ENCODE results near the gene POLR2B.

Gene POLR2B

DNA sequence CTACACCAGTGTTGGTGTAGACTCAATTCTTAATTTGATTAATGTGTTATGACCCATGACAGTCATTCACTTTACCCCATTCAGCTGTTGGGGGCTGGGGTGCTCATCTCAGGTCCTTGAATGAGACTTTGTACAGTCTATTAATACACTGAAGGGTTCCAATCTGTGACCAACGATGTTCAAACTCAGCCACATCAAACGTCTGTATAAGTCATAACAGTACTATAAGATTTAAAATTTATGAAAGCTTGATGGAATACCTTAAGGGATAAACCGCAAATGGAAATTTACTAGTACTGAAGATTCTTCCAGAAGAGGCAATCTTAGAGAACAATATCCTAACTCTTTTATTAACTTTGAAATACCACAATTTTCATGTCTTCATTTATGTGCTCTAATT is 37.3 kb upstream of the POLR2B start:
- TF ChIP-seq, protein P1, sequence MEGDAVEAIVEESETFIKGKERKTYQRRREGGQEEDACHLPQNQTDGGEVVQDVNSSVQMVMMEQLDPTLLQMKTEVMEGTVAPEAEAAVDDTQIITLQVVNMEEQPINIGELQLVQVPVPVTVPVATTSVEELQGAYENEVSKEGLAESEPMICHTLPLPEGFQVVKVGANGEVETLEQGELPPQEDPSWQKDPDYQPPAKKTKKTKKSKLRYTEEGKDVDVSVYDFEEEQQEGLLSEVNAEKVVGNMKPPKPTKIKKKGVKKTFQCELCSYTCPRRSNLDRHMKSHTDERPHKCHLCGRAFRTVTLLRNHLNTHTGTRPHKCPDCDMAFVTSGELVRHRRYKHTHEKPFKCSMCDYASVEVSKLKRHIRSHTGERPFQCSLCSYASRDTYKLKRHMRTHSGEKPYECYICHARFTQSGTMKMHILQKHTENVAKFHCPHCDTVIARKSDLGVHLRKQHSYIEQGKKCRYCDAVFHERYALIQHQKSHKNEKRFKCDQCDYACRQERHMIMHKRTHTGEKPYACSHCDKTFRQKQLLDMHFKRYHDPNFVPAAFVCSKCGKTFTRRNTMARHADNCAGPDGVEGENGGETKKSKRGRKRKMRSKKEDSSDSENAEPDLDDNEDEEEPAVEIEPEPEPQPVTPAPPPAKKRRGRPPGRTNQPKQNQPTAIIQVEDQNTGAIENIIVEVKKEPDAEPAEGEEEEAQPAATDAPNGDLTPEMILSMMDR (IDR thresholded peaks at IDR 0.05; ENCODE audit: borderline replicate concordance, control extremely low read depth, extremely low read depth, insufficient read depth, missing control alignments) = no peak
- in situ Hi-C loops (cut with MboI; ENCODE audit: low sequenced_read_pairs, unreplicated experiment) = no loop called here

DNA sequence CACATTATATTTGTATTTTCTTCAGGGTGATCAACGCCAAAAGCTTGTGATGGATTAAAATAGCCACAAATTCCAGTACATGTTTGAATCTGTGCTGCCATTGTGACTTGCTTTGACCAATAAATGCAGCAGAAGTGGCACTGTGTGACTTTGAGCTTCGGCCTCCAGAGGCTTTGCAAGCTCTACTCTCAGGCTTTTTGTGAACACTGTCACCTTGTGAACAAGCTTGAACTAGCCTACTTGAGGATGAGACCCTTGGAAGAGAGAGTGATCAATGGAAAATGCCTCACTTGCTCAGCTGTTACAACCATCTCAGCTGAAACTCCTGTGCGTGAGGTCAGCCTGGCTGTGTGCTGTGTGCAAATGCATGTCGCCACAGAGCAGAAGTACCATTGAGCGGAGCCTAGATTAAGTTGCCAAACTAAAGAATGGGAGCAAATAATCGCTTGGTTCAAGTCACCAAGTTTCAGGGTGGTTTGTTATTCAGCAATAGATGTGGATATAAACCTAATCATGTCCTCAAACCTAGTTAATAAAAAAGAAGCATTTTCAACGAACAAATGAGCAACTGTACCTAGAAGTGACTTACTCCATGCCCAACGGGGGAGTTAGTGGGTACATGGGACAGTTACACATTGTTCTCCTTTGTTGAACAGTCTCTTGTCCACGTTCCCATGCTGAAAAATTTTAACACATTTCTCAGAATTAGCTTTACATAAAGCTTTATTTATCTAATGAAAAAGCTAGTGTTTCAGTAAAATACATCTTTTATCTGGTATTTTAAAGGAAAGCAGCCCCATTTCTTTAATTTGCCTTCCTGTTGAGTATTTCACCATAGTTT is 24.8 kb upstream of the POLR2B start:
- TF ChIP-seq, protein P1 (IDR thresholded peaks at IDR 0.05; ENCODE audit: borderline replicate concordance, control extremely low read depth, extremely low read depth, insufficient read depth, missing control alignments) = no peak
- no peak for DNase-seq (ENCODE audit: low spot score)
- in situ Hi-C loops (cut with MboI; ENCODE audit: low sequenced_read_pairs, unreplicated experiment) = no loop called here

More for the DNA sequence above, 37.3 kb upstream of the POLR2B start:
- DNase-seq (ENCODE audit: low spot score) = no peak

DNA sequence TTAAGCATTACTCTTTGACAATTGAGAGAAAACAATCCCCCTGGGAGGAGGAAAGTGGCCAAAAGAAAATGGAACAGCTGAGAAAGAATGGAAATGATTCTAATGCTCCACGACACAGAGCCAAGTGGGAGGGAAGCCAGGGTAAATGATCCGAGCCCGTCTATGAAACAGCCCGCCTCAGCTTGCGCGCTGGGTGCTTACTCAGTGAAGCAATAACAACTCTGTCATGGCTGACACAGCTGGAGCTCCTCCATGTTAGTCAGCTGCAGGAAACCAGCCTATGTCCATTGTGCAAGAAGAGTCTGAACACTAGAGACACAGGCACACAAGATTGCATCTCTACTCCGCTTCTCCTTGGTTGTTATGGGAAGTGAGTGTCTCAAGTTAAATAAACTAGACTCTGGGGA is 20.6 kb upstream of the POLR2B start:
- in situ Hi-C loops (cut with MboI; ENCODE audit: low sequenced_read_pairs, unreplicated experiment) = no loop called here
- TF ChIP-seq, protein P1 (IDR thresholded peaks at IDR 0.05; ENCODE audit: borderline replicate concordance, control extremely low read depth, extremely low read depth, insufficient read depth, missing control alignments) = no peak
- no peak for DNase-seq (ENCODE audit: low spot score)

DNA sequence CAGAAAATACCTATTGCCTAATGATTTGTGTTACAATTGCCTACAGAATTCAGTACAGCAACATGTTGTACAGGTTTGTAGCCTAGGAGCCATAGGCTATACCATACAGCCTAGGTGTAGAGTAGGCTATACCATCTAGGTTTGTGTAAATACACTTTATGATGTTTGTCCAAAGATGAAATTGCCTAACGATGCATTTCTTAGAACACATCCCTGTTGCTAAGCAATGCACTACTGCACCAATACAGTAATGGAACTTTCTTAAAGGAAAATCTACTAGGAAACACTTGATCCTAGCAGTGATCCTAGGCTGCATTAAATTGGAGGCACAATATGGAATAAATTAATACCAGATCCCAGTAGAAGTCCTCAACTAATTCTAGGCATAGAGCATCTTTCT is 19.6 kb upstream of the POLR2B start:
- in situ Hi-C loops (cut with MboI; ENCODE audit: low sequenced_read_pairs, unreplicated experiment) = no loop called here
- TF ChIP-seq, protein P1 (IDR thresholded peaks at IDR 0.05; ENCODE audit: borderline replicate concordance, control extremely low read depth, extremely low read depth, insufficient read depth, missing control alignments) = no peak
- no peak for DNase-seq (ENCODE audit: low spot score)

DNA sequence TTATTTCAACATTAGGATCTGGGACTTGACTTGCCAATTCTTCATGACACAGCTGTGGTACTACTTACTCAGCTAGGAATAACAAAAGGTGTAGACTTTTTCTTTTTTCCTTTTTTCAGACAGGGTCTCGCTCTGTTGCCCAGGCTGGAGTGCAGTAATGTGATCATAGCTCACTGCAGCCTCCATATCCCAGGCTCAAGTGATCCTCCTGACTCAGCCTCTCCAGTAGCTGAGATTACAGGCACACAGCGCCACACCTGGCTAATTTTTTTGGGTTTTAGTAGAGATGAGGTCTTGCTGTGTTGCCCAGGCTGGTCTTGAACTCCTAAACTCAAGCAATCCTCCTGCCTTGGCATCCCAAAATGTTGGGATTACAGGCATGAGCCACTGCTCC is 17.6 kb upstream of the POLR2B start:
- in situ Hi-C loops (cut with MboI; ENCODE audit: low sequenced_read_pairs, unreplicated experiment) = no loop called here
- TF ChIP-seq, protein P1 (IDR thresholded peaks at IDR 0.05; ENCODE audit: borderline replicate concordance, control extremely low read depth, extremely low read depth, insufficient read depth, missing control alignments) = no peak

DNA sequence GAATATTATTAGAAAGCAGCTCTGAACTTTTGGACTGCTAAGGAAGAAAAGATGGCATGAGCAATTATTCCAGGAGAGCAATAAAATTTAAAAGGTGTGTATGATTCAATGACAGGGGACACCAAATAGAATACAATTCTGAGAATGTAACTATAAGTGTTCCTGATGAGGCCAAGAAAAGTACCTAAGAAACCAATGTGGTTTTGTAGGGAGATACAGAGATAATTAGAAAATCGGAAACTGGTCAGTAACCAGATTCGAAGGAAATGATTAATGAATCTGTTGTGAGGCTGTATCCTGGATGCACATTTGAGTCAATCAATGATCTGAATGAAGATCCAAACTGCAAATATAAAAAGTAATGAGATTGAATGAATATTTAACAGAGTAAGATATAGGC is 7.3 kb upstream of the POLR2B start:
- no peak for DNase-seq (ENCODE audit: low spot score)
- in situ Hi-C loops (cut with MboI; ENCODE audit: low sequenced_read_pairs, unreplicated experiment) = no loop called here
- TF ChIP-seq, protein P1 (IDR thresholded peaks at IDR 0.05; ENCODE audit: borderline replicate concordance, control extremely low read depth, extremely low read depth, insufficient read depth, missing control alignments) = no peak

More for the DNA sequence above, 17.6 kb upstream of the POLR2B start:
- DNase-seq (ENCODE audit: low spot score) = no peak

Data from GM13976 (cell line).